CD4-positive, alpha-beta T cell (primary cell): ENCODE data around the gene KLHL40. TPM values are rescaled to one million over a fixed set of nuclear protein-coding genes. Genes with fewer than 3 reads are reported as not detected.

Experiments used
- ATAC-seq: fragments of 200-7000 bp; cut with Tn5 transposase; one replicate; pipeline ENCODE4 v1.10.0; 2022; ENCODE audit warnings: mild to moderate bottlenecking; ENCODE audit not compliant: poor library complexity
- CTCF ChIA-PET: fragments of 350-600 bp; sonication (Branson Sonifier 250); formaldehyde crosslinking; loops from one replicate; lab custom pipeline; 2021; ENCODE audit warnings: antibody characterized with exemption, inconsistent platforms; lab: Charles Lee
- POLR2A ChIA-PET: fragments of 350-600 bp; sonication (Branson Sonifier 250); formaldehyde crosslinking; loops from one replicate; lab custom pipeline; 2021; ENCODE audit warnings: antibody characterized with exemption, inconsistent platforms; lab: Charles Lee
- DNase-seq, 14 experiments: peaks; one replicate each; pipeline ENCODE4 v3.0.0-alpha.2; 2013 to 2020; ENCODE audit warnings: mixed read lengths in 2 of 14
- H3K27ac ChIP-seq, 2 donors: one replicate each; pipeline versions ENCODE4 v1.5.1 to v1.7.0; 2013; ENCODE audit warnings: low read length in 2 of 2, low read depth in 1 of 2, mild to moderate bottlenecking in 1 of 2
- H3K27me3 ChIP-seq, 2 experiments: 1 replicate in 1 of 2; 2 replicates in 1 of 2; pipeline versions ENCODE4 v1.6.1 to v1.7.0; 2013; ENCODE audit warnings: low read length in 2 of 2, control low read depth in 1 of 2, mild to moderate bottlenecking in 1 of 2, moderate library complexity in 1 of 2; ENCODE audit not compliant: insufficient read depth in 2 of 2, control insufficient read depth in 1 of 2
- H3K36me3 ChIP-seq: one replicate; pipeline ENCODE4 v1.6.1; 2013; ENCODE audit warnings: low read length, control low read depth; ENCODE audit not compliant: insufficient read depth
- H3K4me1 ChIP-seq: one replicate; pipeline ENCODE4 v1.6.1; 2013; ENCODE audit warnings: low read length, control low read depth; ENCODE audit not compliant: insufficient read depth
- H3K4me3 ChIP-seq: one replicate; pipeline ENCODE4 v1.5.1; 2013; ENCODE audit warnings: mild to moderate bottlenecking, low read length, moderate library complexity
- H3K9me3 ChIP-seq, 2 experiments: 1 replicate in 1 of 2; 2 replicates in 1 of 2; pipeline versions ENCODE4 v1.6.1 to v1.7.0; 2013; ENCODE audit warnings: low read length in 2 of 2, mild to moderate bottlenecking in 2 of 2, control low read depth in 1 of 2, moderate library complexity in 1 of 2; ENCODE audit not compliant: control insufficient read depth in 1 of 2, insufficient read depth in 1 of 2
- H3K27ac Mint-ChIP-seq: one replicate; pipeline ENCODE4 v1.8.0; 2020; ENCODE audit warnings: mixed read lengths
- H3K27me3 Mint-ChIP-seq: one replicate; pipeline ENCODE4 v1.8.0; 2021; ENCODE audit warnings: mixed read lengths
- H3K36me3 Mint-ChIP-seq: one replicate; pipeline ENCODE4 v1.8.0; 2021; ENCODE audit warnings: low read depth, mixed read lengths
- H3K4me1 Mint-ChIP-seq: one replicate; pipeline ENCODE4 v1.8.0; 2021; ENCODE audit warnings: low read depth, mixed read lengths
- H3K4me3 Mint-ChIP-seq: one replicate; pipeline ENCODE4 v1.8.0; 2020; ENCODE audit warnings: mild to moderate bottlenecking, mixed read lengths
- H3K9me3 Mint-ChIP-seq: one replicate; pipeline ENCODE4 v1.8.0; 2020; ENCODE audit warnings: mixed read lengths
- intact Hi-C, 2 experiments: fragments of 100-400 bp; cut with DNase I in 1 of 2; cut with micrococcal nuclease in 1 of 2; formaldehyde crosslinking; loops; one replicate each; pipeline versions ENCODE4 v1.15.1 to v1.9.0; 2023 to 2025; cut with DNase I, micrococcal nuclease
- total RNA-seq, 174 experiments: library from RNA in 2 of 174; stranded (reverse) in 2 of 174; gene quantifications; one replicate each; pipeline ENCODE4 v1.2.3 and lab custom pipeline; 2021 to 2026
- TF ChIP-seq, protein P1 (sequence below): fragments of 200-600 bp; IDR thresholded peaks from one replicate; pipeline ENCODE4 v1.8.0; 2022; ENCODE audit warnings: antibody characterized with exemption, mild to moderate bottlenecking

KLHL40 gene
- total RNA-seq, 2 experiments from 2014 or later: not detected

DNA sequence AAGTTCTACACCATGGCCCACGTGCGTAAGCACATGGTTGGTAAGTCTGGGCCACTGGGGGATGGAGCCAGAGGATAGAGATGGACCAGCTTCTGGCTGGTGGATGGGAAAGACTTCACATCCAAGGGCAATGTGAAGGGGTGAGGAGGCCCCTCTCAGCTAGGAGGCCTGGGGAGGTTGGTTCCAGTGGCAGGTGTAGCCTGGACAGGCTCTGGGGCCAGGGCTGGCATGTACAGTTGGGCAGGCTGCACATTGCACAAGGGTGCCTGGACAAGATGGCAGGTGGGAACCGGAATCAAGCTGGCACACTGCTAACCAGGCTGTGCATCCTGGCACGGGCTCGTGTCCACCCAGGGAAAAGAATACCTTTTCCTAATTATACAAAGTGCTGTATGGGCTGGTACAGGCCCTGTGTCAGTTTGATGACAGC lies 23.7 kb upstream of the KLHL40 start:
- no peaks in the 10 kb centered on the region for H3K9me3 ChIP-seq
- H3K36me3 ChIP-seq: no peaks in the 10 kb centered on the region
- no peak overlapping the region for H3K27ac Mint-ChIP-seq
- ATAC-seq (no peak), DNase-seq (no peak)
- no peaks in the 10 kb centered on the region for H3K4me1 ChIP-seq
- H3K36me3 Mint-ChIP-seq: no peaks in the 10 kb centered on the region
- ChIA-PET CTCF (no interaction called here), POLR2A (no interaction called here)
- no peak overlapping the region for H3K4me3 Mint-ChIP-seq
- intact Hi-C loops: no loop called here
- H3K4me1 Mint-ChIP-seq: no peaks in the 10 kb centered on the region
- H3K27ac ChIP-seq: no peak overlapping the region
- H3K27me3 Mint-ChIP-seq: no peaks in the 10 kb centered on the region
- no peaks in the 10 kb centered on the region for H3K9me3 Mint-ChIP-seq
- H3K27me3 ChIP-seq: no peaks in the 10 kb centered on the region
- TF ChIP-seq, protein P1, sequence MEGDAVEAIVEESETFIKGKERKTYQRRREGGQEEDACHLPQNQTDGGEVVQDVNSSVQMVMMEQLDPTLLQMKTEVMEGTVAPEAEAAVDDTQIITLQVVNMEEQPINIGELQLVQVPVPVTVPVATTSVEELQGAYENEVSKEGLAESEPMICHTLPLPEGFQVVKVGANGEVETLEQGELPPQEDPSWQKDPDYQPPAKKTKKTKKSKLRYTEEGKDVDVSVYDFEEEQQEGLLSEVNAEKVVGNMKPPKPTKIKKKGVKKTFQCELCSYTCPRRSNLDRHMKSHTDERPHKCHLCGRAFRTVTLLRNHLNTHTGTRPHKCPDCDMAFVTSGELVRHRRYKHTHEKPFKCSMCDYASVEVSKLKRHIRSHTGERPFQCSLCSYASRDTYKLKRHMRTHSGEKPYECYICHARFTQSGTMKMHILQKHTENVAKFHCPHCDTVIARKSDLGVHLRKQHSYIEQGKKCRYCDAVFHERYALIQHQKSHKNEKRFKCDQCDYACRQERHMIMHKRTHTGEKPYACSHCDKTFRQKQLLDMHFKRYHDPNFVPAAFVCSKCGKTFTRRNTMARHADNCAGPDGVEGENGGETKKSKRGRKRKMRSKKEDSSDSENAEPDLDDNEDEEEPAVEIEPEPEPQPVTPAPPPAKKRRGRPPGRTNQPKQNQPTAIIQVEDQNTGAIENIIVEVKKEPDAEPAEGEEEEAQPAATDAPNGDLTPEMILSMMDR: no peak
- H3K4me3 ChIP-seq: no peak overlapping the region

DNA sequence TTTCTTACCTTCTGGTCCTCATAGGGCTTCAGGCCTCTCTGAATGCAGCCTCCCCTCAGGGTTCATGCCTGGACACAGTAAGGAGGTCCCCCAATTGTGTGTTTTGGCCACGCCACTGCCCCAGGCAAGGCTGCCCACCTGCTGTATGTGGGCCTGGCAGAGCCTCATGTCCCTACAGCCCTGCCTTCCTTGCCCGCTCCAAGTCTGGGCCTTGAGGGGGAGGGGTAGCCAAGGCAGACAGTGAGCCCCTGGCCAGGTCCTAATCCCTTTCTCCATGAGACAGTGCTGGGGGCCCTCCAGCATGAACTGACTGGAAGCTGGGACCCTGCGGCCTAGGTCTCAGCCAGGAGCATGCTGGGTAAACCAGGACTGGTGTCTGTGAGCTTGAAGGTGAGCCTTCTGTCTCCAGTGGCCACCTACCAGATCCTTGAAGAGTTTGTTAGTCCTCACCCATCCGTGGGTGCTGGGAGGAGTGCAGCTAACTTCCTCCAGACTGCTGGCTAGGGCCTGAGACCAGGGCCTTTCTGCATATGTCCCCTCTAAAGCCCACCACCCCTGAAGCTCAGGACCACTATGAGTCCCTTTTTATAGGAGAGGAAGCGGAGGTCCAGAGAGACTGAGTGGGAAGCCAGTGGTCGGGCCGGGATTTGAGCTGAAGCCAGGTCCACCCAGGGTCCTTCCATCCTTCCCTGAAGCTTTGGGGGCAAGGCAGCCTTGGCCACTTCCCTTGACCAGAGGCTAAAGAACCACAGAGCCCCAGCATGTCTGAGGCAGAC lies 23.1 kb upstream of the KLHL40 start:
- CTCF ChIA-PET: no interaction called here
- H3K27me3 ChIP-seq: no peaks in the 10 kb centered on the region
- Mint-ChIP-seq H3K4me1 (no peaks in the 10 kb centered on the region), H3K4me3 (no peak overlapping the region), H3K27me3 (no peaks in the 10 kb centered on the region), H3K9me3 (no peaks in the 10 kb centered on the region), H3K27ac (no peak overlapping the region), H3K36me3 (no peaks in the 10 kb centered on the region)
- DNase-seq: no peak
- no peaks in the 10 kb centered on the region for H3K4me1 ChIP-seq
- H3K27ac ChIP-seq: no peak overlapping the region
- TF ChIP-seq, protein P1: no peak
- no peak for ATAC-seq
- H3K36me3 ChIP-seq: no peaks in the 10 kb centered on the region
- no peak overlapping the region for H3K4me3 ChIP-seq
- POLR2A ChIA-PET: no interaction called here
- peaks cover 0 to 3% of the 10 kb centered on the region in 2 experiments for H3K9me3 ChIP-seq
- intact Hi-C loops: no loop called here

DNA sequence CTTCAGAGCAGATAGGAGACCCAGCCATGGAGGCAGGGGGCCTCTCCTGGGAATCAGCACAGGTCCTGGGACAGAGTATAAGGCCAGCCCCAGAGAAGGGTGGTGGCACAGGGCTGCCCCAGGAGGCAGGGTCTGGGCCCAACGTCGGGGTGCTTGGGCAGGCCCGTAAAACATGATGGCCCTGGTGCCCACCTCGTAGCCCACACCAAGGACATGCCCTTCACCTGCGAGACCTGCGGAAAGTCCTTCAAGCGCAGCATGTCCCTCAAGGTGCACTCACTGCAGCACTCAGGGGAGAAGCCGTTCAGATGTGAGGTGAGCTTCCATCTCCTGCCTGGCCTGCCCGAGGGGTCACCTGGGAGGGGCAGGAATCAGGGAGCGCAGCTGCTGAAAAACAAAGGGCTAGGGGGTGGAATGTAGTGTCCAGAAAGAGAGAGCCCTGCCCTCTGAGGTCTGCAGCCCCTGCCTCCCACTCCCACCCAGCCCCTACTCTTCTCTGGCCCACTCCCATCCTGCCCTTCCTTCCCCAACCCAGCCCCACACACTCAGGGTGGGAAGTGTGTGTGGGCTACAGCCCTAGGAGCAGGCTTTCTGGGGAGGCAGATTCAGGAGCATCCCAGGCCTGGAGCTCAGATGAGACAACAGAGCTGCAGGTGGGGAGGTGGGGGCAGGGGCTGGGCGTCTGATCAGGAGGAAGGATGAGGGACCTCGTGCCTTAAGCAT lies 22.4 kb upstream of the KLHL40 start:
- H3K9me3 Mint-ChIP-seq: no peaks in the 10 kb centered on the region
- no peaks in the 10 kb centered on the region for H3K36me3 Mint-ChIP-seq
- Histone ChIP-seq H3K9me3 (peaks cover 0 to 5% of the 10 kb centered on the region in 2 experiments), H3K4me1 (no peaks in the 10 kb centered on the region), H3K27me3 (no peaks in the 10 kb centered on the region), H3K27ac (no peak overlapping the region), H3K36me3 (no peaks in the 10 kb centered on the region), H3K4me3 (no peak overlapping the region)
- POLR2A ChIA-PET: no interaction called here
- intact Hi-C loops: no loop called here
- no peak for ATAC-seq
- CTCF ChIA-PET: no interaction called here
- DNase-seq: no peak
- TF ChIP-seq, protein P1: no peak
- H3K4me1 Mint-ChIP-seq: no peaks in the 10 kb centered on the region
- no peak overlapping the region for H3K27ac Mint-ChIP-seq
- no peak overlapping the region for H3K4me3 Mint-ChIP-seq
- no peaks in the 10 kb centered on the region for H3K27me3 Mint-ChIP-seq
